MM.1S (cell line): Measurements from ENCODE around the gene ATP6AP1.

Experiments
- EZH2 ChIP-seq: fragments of 300-600 bp; sonication (generic); optimal IDR thresholded peaks from 2 replicates; pipeline ENCODE3; 2017; ENCODE audit warnings: low read depth, mild to moderate bottlenecking, antibody characterized with exemption, low read length, mixed read lengths
- TF ChIP-seq, protein P1 (sequence below): fragments of 300-600 bp; sonication (generic); IDR thresholded peaks from 2 replicates; pipeline ENCODE4 v1.5.1; 2016; ENCODE audit warnings: antibody characterized with exemption, low read length, mixed read lengths

DNA sequence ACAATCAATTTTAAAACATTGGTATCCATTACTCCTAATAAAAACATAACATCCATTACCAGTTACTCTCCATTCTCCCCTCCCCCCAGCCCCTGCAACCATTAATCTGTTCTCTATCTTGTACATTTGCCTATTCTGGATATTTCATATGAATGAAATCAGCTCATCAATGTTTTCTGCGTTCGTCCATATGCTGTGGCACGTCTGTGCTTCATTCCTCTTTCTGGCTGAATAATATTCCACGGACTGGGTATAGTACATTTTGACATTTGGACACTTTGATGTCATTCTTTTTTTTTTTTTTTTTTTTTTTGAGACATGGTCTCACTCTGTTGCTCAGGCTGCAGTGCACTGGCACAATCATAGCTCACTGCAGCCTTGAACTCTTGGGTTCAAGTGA, 24.6 kb upstream of the ATP6AP1 start:
- TF ChIP-seq, protein P1, sequence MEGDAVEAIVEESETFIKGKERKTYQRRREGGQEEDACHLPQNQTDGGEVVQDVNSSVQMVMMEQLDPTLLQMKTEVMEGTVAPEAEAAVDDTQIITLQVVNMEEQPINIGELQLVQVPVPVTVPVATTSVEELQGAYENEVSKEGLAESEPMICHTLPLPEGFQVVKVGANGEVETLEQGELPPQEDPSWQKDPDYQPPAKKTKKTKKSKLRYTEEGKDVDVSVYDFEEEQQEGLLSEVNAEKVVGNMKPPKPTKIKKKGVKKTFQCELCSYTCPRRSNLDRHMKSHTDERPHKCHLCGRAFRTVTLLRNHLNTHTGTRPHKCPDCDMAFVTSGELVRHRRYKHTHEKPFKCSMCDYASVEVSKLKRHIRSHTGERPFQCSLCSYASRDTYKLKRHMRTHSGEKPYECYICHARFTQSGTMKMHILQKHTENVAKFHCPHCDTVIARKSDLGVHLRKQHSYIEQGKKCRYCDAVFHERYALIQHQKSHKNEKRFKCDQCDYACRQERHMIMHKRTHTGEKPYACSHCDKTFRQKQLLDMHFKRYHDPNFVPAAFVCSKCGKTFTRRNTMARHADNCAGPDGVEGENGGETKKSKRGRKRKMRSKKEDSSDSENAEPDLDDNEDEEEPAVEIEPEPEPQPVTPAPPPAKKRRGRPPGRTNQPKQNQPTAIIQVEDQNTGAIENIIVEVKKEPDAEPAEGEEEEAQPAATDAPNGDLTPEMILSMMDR, result no peak
- no peak for TF ChIP-seq EZH2
